ENCODE data around the gene C1QTNF2. TPM values are rescaled to one million over a fixed set of nuclear protein-coding genes. Genes with fewer than 3 reads are reported as not detected.

The C1QTNF2 gene
- total RNA-seq, 2 experiments from 2014 or later = not detected

GRCh38 chr5:160312134-160312959 is 58.1 kb downstream of the C1QTNF2 start, which contains the start of gene CCNJL:
Gene CCNJL (minus strand): TSS chr5:160312564. CDS start chr5:160311923, 641 bp downstream.
- POLR2A ChIA-PET = no interaction called here
- CTCF ChIA-PET = interaction anchor here (0.7 to 0.9 kb wide), 2 partner anchors 33 to 130 kb away, joined by 3 read pairs; no protein-coding TSS in a partner anchor

GRCh38 chr5:160311491-160312133 is 58.8 kb downstream of the C1QTNF2 start:
- POLR2A ChIA-PET = no interaction called here
- CTCF ChIA-PET = interaction anchor here (0.7 to 0.9 kb wide), 3 partner anchors 34 to 129 kb away, joined by 3 read pairs; no protein-coding TSS in a partner anchor

GRCh38 chr5:160310552-160311295 is 59.7 kb downstream of the C1QTNF2 start:
- CTCF ChIA-PET = interaction anchor here (0.7 kb wide), 1 partner anchor 112 kb away, joined by 3 read pairs; no protein-coding TSS in a partner anchor
- POLR2A ChIA-PET = no interaction called here

- CTCF ChIA-PET = no interaction called here
- POLR2A ChIA-PET = no interaction called here
Measured at GRCh38 chr5:160310140-160310539, 60.3 kb downstream of the C1QTNF2 start.

- ChIA-PET CTCF (no interaction called here), POLR2A (no interaction called here)
Measured at GRCh38 chr5:160306696-160307095, 63.7 kb downstream of the C1QTNF2 start.

GRCh38 chr5:160305319-160305718 is 65.1 kb downstream of the C1QTNF2 start:
- CTCF ChIA-PET = no interaction called here
- POLR2A ChIA-PET = no interaction called here

- CTCF ChIA-PET = no interaction called here
- POLR2A ChIA-PET = no interaction called here
Measured at GRCh38 chr5:160303690-160304089, 66.7 kb downstream of the C1QTNF2 start.

- ChIA-PET CTCF (no interaction called here), POLR2A (no interaction called here)
Measured at GRCh38 chr5:160298189-160298588, 72.2 kb downstream of the C1QTNF2 start.

- POLR2A ChIA-PET = no interaction called here
- CTCF ChIA-PET = no interaction called here
Measured at GRCh38 chr5:160297776-160298175, 72.7 kb downstream of the C1QTNF2 start.

Other genes starting within 250 kb of the C1QTNF2 start
- not detected for gene FABP6, start 141.1 kb downstream of the C1QTNF2 start, total RNA-seq
- under 1 TPM in 1 of 2 experiments, not detected in 1; 0.13 TPM for gene CCNJL, start 58.1 kb downstream of the C1QTNF2 start, total RNA-seq
- gene FAM200C, start 29.4 kb upstream of the C1QTNF2 start, total RNA-seq = 1 to 10 TPM; 1.0 to 1.2 TPM
- gene SLU7, start 48.5 kb upstream of the C1QTNF2 start, total RNA-seq = 10 to 100 TPM; 37.8 to 42.0 TPM
- 100 to 1,000 TPM; 103 to 106 TPM for gene PTTG1, start 51.2 kb upstream of the C1QTNF2 start, total RNA-seq